ENCODE results near the gene MTMR10. TPM values are rescaled to one million over a fixed set of nuclear protein-coding genes. Genes with fewer than 3 reads are reported as not detected.

Gene MTMR10
- total RNA-seq, 1 donor from 2014 or later, result 14.8 TPM

DNA sequence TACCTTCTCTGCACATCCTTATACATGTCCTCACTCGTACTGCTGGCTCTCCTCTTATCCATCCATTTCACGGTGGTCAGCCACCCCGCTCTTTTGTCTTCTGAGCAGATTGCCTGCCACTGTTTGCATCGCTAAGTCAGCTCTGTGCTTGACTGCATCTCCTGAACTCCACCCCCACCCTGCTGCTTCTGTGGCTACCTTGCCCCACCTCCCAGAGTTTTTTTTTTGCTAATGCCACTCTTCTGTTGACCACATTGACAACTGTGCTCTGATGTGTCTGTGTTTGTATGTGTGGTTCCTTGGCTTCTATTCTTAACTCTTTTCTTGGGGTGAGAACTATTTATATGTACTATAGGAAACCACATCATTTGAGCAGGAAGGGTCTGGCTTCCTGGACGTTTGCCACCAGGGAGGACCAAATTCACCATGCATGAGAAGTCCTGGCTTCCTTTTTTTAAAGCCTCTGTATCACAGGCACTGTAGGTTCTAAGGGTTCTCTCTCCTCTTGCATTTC lies 12.8 kb upstream of the MTMR10 start:
- no peak overlapping the region for H3K4me3 ChIP-seq (ENCODE audit: insufficient read depth, low read depth, low read length)
- FAIRE-seq (no peak), DNase-seq (ENCODE audit: low read depth) (no peak)
- H3K36me3 ChIP-seq (ENCODE audit: insufficient read depth, low read length), result no peaks in the 10 kb centered on the region
- no peak overlapping the region for H3K27ac ChIP-seq (ENCODE audit: low read depth, low read length)
- H3K9me3 Mint-ChIP-seq (ENCODE audit: unreplicated experiment), result no peaks in the 10 kb centered on the region
- no peak overlapping the region for H3K4me3 Mint-ChIP-seq (ENCODE audit: unreplicated experiment)
- TF ChIP-seq, protein P1, sequence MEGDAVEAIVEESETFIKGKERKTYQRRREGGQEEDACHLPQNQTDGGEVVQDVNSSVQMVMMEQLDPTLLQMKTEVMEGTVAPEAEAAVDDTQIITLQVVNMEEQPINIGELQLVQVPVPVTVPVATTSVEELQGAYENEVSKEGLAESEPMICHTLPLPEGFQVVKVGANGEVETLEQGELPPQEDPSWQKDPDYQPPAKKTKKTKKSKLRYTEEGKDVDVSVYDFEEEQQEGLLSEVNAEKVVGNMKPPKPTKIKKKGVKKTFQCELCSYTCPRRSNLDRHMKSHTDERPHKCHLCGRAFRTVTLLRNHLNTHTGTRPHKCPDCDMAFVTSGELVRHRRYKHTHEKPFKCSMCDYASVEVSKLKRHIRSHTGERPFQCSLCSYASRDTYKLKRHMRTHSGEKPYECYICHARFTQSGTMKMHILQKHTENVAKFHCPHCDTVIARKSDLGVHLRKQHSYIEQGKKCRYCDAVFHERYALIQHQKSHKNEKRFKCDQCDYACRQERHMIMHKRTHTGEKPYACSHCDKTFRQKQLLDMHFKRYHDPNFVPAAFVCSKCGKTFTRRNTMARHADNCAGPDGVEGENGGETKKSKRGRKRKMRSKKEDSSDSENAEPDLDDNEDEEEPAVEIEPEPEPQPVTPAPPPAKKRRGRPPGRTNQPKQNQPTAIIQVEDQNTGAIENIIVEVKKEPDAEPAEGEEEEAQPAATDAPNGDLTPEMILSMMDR (IDR thresholded peaks at IDR 0.05; ENCODE audit: insufficient read depth, low read depth, low read length), result no peak
- no peak for TF ChIP-seq EZH2 (IDR thresholded peaks at IDR 0.05; ENCODE audit: insufficient read depth, low read length)
- peak overlapping the region; percentile 12 for H3K4me2 ChIP-seq (ENCODE audit: low read length)
- H3K36me3 Mint-ChIP-seq (ENCODE audit: low read depth, unreplicated experiment), result no peaks in the 10 kb centered on the region
- H3K4me1 ChIP-seq (ENCODE audit: insufficient read depth, low read length), result peaks cover 4% of the 10 kb centered on the region
- no peak overlapping the region for H2AFZ ChIP-seq (ENCODE audit: low read depth, low read length)
- no peaks in the 10 kb centered on the region for H3K9me3 ChIP-seq (ENCODE audit: insufficient read depth, low read depth, low read length)
- peaks cover 5% of the 10 kb centered on the region for H3K27me3 ChIP-seq (ENCODE audit: insufficient read depth, low read length)
- no peak overlapping the region for H3K27ac Mint-ChIP-seq (ENCODE audit: unreplicated experiment)
- H3K79me2 ChIP-seq (ENCODE audit: insufficient read depth, low read length), result no peaks in the 10 kb centered on the region
- no peaks in the 10 kb centered on the region for H4K20me1 ChIP-seq (ENCODE audit: insufficient read depth, low read length)
- peaks cover 6% of the 10 kb centered on the region for H3K4me1 Mint-ChIP-seq (ENCODE audit: low read depth, unreplicated experiment)
- no peak overlapping the region for H3K9ac ChIP-seq (ENCODE audit: low read length)
- H3K27me3 Mint-ChIP-seq (ENCODE audit: low read depth, unreplicated experiment), result peaks cover 1% of the 10 kb centered on the region

DNA sequence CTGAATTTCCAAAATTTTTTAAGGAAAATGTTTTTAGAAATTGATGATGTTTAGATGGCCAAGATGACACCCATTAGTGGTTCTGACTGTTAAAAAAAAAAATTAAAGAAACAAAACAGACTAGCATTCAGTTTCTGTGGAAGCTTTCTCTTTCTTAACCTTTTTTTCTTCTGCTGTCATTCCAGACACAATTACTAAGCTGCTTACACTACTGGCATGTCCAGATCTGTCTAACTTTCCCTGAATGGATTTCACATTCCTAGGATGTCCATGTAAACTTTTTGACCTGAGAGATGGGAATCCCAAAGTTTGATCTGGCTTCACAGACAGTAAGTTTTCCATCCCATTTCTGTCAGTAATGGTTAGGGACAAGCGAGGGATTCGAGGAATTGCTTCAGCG lies 10.3 kb upstream of the MTMR10 start:
- peaks cover 5% of the 10 kb centered on the region for H3K27me3 ChIP-seq (ENCODE audit: insufficient read depth, low read length)
- H3K27ac ChIP-seq (ENCODE audit: low read depth, low read length), result no peak overlapping the region
- peaks cover 4% of the 10 kb centered on the region for H3K4me1 ChIP-seq (ENCODE audit: insufficient read depth, low read length)
- Mint-ChIP-seq H3K4me3 (ENCODE audit: unreplicated experiment) (no peak overlapping the region), H3K4me1 (ENCODE audit: low read depth, unreplicated experiment) (peaks cover 6% of the 10 kb centered on the region), H3K27ac (ENCODE audit: unreplicated experiment) (no peak overlapping the region), H3K36me3 (ENCODE audit: low read depth, unreplicated experiment) (no peaks in the 10 kb centered on the region), H3K9me3 (ENCODE audit: unreplicated experiment) (no peaks in the 10 kb centered on the region), H3K27me3 (ENCODE audit: low read depth, unreplicated experiment) (peaks cover 1% of the 10 kb centered on the region)
- TF ChIP-seq EZH2 (IDR thresholded peaks at IDR 0.05; ENCODE audit: insufficient read depth, low read length), result no peak
- TF ChIP-seq, protein P1 (IDR thresholded peaks at IDR 0.05; ENCODE audit: insufficient read depth, low read depth, low read length), result no peak
- DNase-seq (ENCODE audit: low read depth) (no peak), FAIRE-seq (peak; percentile 5)
- H3K4me3 ChIP-seq (ENCODE audit: insufficient read depth, low read depth, low read length), result no peak overlapping the region
- H3K4me2 ChIP-seq (ENCODE audit: low read length), result no peak overlapping the region
- no peaks in the 10 kb centered on the region for H4K20me1 ChIP-seq (ENCODE audit: insufficient read depth, low read length)
- no peak overlapping the region for H3K9ac ChIP-seq (ENCODE audit: low read length)
- H3K79me2 ChIP-seq (ENCODE audit: insufficient read depth, low read length), result no peaks in the 10 kb centered on the region
- H3K36me3 ChIP-seq (ENCODE audit: insufficient read depth, low read length), result no peaks in the 10 kb centered on the region
- no peak overlapping the region for H2AFZ ChIP-seq (ENCODE audit: low read depth, low read length)
- no peaks in the 10 kb centered on the region for H3K9me3 ChIP-seq (ENCODE audit: insufficient read depth, low read depth, low read length)

DNA sequence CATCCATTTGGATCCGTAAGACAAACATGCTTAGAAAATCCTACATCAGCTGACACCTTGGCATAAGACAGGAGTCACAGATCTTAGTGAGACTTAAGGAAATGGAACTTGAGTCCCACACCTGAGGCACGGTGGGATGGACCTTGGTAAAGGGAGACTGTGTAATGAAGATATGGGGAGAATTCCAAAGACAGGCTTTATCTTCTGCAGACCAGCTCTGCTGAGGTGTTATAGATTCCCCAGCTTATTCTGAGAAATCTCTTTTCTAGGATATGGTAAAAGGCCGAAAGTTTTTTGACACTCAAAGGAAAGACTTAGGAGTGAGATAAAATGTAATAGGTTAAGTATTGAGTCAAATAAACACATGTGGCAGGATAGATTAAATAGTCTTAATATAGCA lies 8.3 kb upstream of the MTMR10 start:
- H4K20me1 ChIP-seq (ENCODE audit: insufficient read depth, low read length), result no peaks in the 10 kb centered on the region
- Mint-ChIP-seq H3K27me3 (ENCODE audit: low read depth, unreplicated experiment) (peaks cover 1% of the 10 kb centered on the region), H3K36me3 (ENCODE audit: low read depth, unreplicated experiment) (no peaks in the 10 kb centered on the region), H3K4me3 (ENCODE audit: unreplicated experiment) (no peak overlapping the region), H3K4me1 (ENCODE audit: low read depth, unreplicated experiment) (peaks cover 6% of the 10 kb centered on the region), H3K9me3 (ENCODE audit: unreplicated experiment) (no peaks in the 10 kb centered on the region), H3K27ac (ENCODE audit: unreplicated experiment) (no peak overlapping the region)
- no peak overlapping the region for H3K4me2 ChIP-seq (ENCODE audit: low read length)
- no peak overlapping the region for H2AFZ ChIP-seq (ENCODE audit: low read depth, low read length)
- peaks cover 4% of the 10 kb centered on the region for H3K4me1 ChIP-seq (ENCODE audit: insufficient read depth, low read length)
- TF ChIP-seq EZH2 (IDR thresholded peaks at IDR 0.05; ENCODE audit: insufficient read depth, low read length), result no peak
- TF ChIP-seq, protein P1 (IDR thresholded peaks at IDR 0.05; ENCODE audit: insufficient read depth, low read depth, low read length), result no peak
- H3K36me3 ChIP-seq (ENCODE audit: insufficient read depth, low read length), result no peaks in the 10 kb centered on the region
- no peak overlapping the region for H3K9ac ChIP-seq (ENCODE audit: low read length)
- no peak overlapping the region for H3K27ac ChIP-seq (ENCODE audit: low read depth, low read length)
- no peak for FAIRE-seq
- no peak overlapping the region for H3K4me3 ChIP-seq (ENCODE audit: insufficient read depth, low read depth, low read length)
- no peaks in the 10 kb centered on the region for H3K9me3 ChIP-seq (ENCODE audit: insufficient read depth, low read depth, low read length)
- peaks cover 2% of the 10 kb centered on the region for H3K27me3 ChIP-seq (ENCODE audit: insufficient read depth, low read length)
- DNase-seq (ENCODE audit: low read depth), result no peak
- no peaks in the 10 kb centered on the region for H3K79me2 ChIP-seq (ENCODE audit: insufficient read depth, low read length)

Data from astrocyte (in vitro differentiated cells and primary cell).